LHCN-M2 (cell line): ENCODE results near the gene RPGR. TPM values are rescaled to one million over a fixed set of nuclear protein-coding genes. Genes with fewer than 3 reads are reported as not detected.

Experiments
- DNase-seq: peaks from one replicate; pipeline ENCODE4 v3.0.0-alpha.2; 2012; ENCODE audit warnings: low read depth
- polyA plus RNA-seq: library from polyadenylated mRNA; unstranded; fragments of >200 nt; gene quantifications from one replicate; pipeline ENCODE4 v1.2.1, GENCODE V29; 2012; ENCODE audit warnings: missing spikeins
- total RNA-seq: library from RNA; depleted of rRNA; stranded (reverse); fragments of >200 nt; gene quantifications from 2 replicates; pipeline ENCODE4 v1.2.3, GENCODE V29; 2014; rRNA removed

The RPGR gene
- 16.7 and 19.1 TPM in 2 replicates for total RNA-seq
- 1.2 TPM for polyA plus RNA-seq

- DNase-seq = peak; percentile 88
Observed at GRCh38 chrX:38327007-38327774, at the start of gene RPGR. Gene RPGR (minus strand): TSS chrX:38327509. CDS start chrX:38327367, 142 bp downstream.

- no peak for DNase-seq
Observed at GRCh38 chrX:38376747-38377146, 49.4 kb upstream of the RPGR start.

GRCh38 chrX:38375891-38376290, 48.6 kb upstream of the RPGR start:
- peak; percentile 12 for DNase-seq

GRCh38 chrX:38374431-38374830, 47.1 kb upstream of the RPGR start:
- DNase-seq = no peak

GRCh38 chrX:38371641-38372040, 44.3 kb upstream of the RPGR start:
- no peak for DNase-seq

- no peak for DNase-seq
Observed at GRCh38 chrX:38368774-38369173, 41.5 kb upstream of the RPGR start.

- DNase-seq = no peak
Observed at GRCh38 chrX:38365954-38366353, 38.6 kb upstream of the RPGR start.

- no peak for DNase-seq
Observed at GRCh38 chrX:38363046-38363445, 35.7 kb upstream of the RPGR start.

GRCh38 chrX:38357747-38358673, 30.7 kb upstream of the RPGR start:
- DNase-seq = no peak

- DNase-seq = no peak
Observed at GRCh38 chrX:38356401-38356800, 29.1 kb upstream of the RPGR start.

GRCh38 chrX:38352362-38352761, 25.1 kb upstream of the RPGR start, which contains the start of gene OTC:
Gene OTC (plus strand): TSS chrX:38352604. CDS start chrX:38352697, 93 bp downstream.
- DNase-seq = no peak

GRCh38 chrX:38351346-38351745, 24.0 kb upstream of the RPGR start:
- DNase-seq = no peak

- DNase-seq = peak; percentile 77
Observed at GRCh38 chrX:38347136-38347535, 19.8 kb upstream of the RPGR start.

- DNase-seq = no peak
Observed at GRCh38 chrX:38346150-38346549, 18.8 kb upstream of the RPGR start.

- no peak for DNase-seq
Observed at GRCh38 chrX:38342853-38343778, 15.8 kb upstream of the RPGR start.

- DNase-seq = no peak
Observed at GRCh38 chrX:38341442-38341841, 14.1 kb upstream of the RPGR start.

GRCh38 chrX:38336538-38337240, 9.4 kb upstream of the RPGR start:
- no peak for DNase-seq

GRCh38 chrX:38335382-38335781, 8.1 kb upstream of the RPGR start:
- no peak for DNase-seq

- DNase-seq = no peak
Observed at GRCh38 chrX:38332505-38332904, 5.2 kb upstream of the RPGR start.

- DNase-seq = no peak
Observed at GRCh38 chrX:38327775-38328081, 419 bp upstream of the RPGR start.

- no peak for DNase-seq
Observed at GRCh38 chrX:38326086-38326485, 1.2 kb downstream of the RPGR start.
